Endothelial cell of umbilical vein (primary cell): ENCODE results near the gene ACTL8. TPM values are rescaled to one million over a fixed set of nuclear protein-coding genes. Genes with fewer than 3 reads are reported as not detected.

Experiments used
- BruUV-seq: library from RNA; stranded (reverse); fragments of 400-500 nt; replicated peaks from 2 replicates; lab custom pipeline; 2021; lab: Mats Ljungman, UMichigan
- CTCF ChIA-PET: fragments of 300-600, 350-600 bp; sonication (Branson Sonifier 250); formaldehyde crosslinking; loops from one replicate; lab custom pipeline; 2021; ENCODE audit warnings: antibody characterized with exemption, inconsistent platforms; lab: Charles Lee
- POLR2A ChIA-PET: fragments of 300-600, 350-600 bp; sonication (Branson Sonifier 250); formaldehyde crosslinking; loops from one replicate; lab custom pipeline; 2021; ENCODE audit warnings: antibody characterized with exemption, inconsistent platforms; lab: Charles Lee
- DNase-seq: peaks from one replicate; pipeline ENCODE4 v3.0.0-alpha.2; 2011; ENCODE audit warnings: low read depth, low spot score
- FAIRE-seq: peaks from 2 replicates; lab custom pipeline; 2011; peaks lifted over from hg19 to GRCh38; lab: Jason Lieb, UNC
- H2AFZ ChIP-seq: 2 replicates; pipeline ENCODE4 v1.6.0; 2012; ENCODE audit warnings: low read depth, low read length, control low read depth, inconsistent platforms
- H3K27ac ChIP-seq: 2 replicates; pipeline ENCODE4 v1.5.1; 2011; ENCODE audit warnings: low read depth, mild to moderate bottlenecking, control low read depth, low read length, moderate library complexity; ENCODE audit not compliant: insufficient read depth
- H3K27me3 ChIP-seq, 2 experiments: 2 replicates each; pipeline versions ENCODE4 v1.6.0 to v1.6.1; 2011; ENCODE audit warnings: low read length in 2 of 2, mixed read lengths in 1 of 2; ENCODE audit not compliant: control insufficient read depth in 2 of 2, insufficient read depth in 2 of 2
- H3K36me3 ChIP-seq, 2 experiments: 2 replicates in 1 of 2; 3 replicates in 1 of 2; pipeline ENCODE4 v1.5.1; 2011; ENCODE audit warnings: low read length in 2 of 2, mild to moderate bottlenecking in 1 of 2, moderate library complexity in 1 of 2; ENCODE audit not compliant: control insufficient read depth in 2 of 2, insufficient read depth in 2 of 2; ENCODE audit errors: extremely low read depth in 1 of 2
- H3K4me1 ChIP-seq: 3 replicates; pipeline ENCODE4 v1.5.1; 2011; ENCODE audit warnings: mild to moderate bottlenecking, low read length; ENCODE audit not compliant: control insufficient read depth, insufficient read depth; ENCODE audit errors: extremely low read depth
- H3K4me2 ChIP-seq: 2 replicates; pipeline ENCODE4 v1.6.1; 2011; ENCODE audit warnings: low read length, control low read depth, mixed read lengths; ENCODE audit not compliant: insufficient read depth
- H3K4me3 ChIP-seq, 3 experiments: fragments of 200-600 bp in 1 of 3; sonication (generic), shearing (Covaris generic) in 1 of 3; replicated peaks in 1 of 3; 2 replicates each; pipeline ENCODE4 v1.5.1; 2011 to 2016; ENCODE audit warnings: control low read depth in 3 of 3, low read length in 3 of 3, mild to moderate bottlenecking in 2 of 3, inconsistent platforms in 1 of 3, low read depth in 1 of 3, moderate library complexity in 1 of 3; ENCODE audit not compliant: insufficient read depth in 1 of 3
- H3K79me2 ChIP-seq: 2 replicates; pipeline ENCODE4 v1.6.0; 2012; ENCODE audit warnings: low read length, inconsistent platforms; ENCODE audit not compliant: control insufficient read depth, insufficient read depth
- H3K9ac ChIP-seq: replicated peaks from 2 replicates; pipeline ENCODE3; 2011; ENCODE audit warnings: low read length, control low read depth; ENCODE audit not compliant: insufficient read depth; ENCODE audit errors: extremely low read depth
- H3K9me1 ChIP-seq: replicated peaks from 3 replicates; pipeline ENCODE4 v1.6.0; 2011; ENCODE audit warnings: mild to moderate bottlenecking, low read length; ENCODE audit not compliant: control insufficient read depth, insufficient read depth; ENCODE audit errors: extremely low read depth
- H3K9me3 ChIP-seq: replicated peaks from 2 replicates; pipeline ENCODE4 v1.5.1; 2012; ENCODE audit warnings: low read length, inconsistent platforms; ENCODE audit not compliant: control insufficient read depth, insufficient read depth
- H4K20me1 ChIP-seq: replicated peaks from 2 replicates; pipeline ENCODE3; 2011; ENCODE audit warnings: mild to moderate bottlenecking, low read length; ENCODE audit not compliant: control insufficient read depth, insufficient read depth; ENCODE audit errors: extremely low read depth
- EZH2 ChIP-seq: IDR thresholded peaks from 2 replicates; pipeline ENCODE4 v1.6.1; 2012; ENCODE audit warnings: borderline replicate concordance, low read depth, mild to moderate bottlenecking, moderate library complexity, low read length, inconsistent platforms; ENCODE audit not compliant: severe bottlenecking
- FOS ChIP-seq: IDR thresholded peaks from 2 replicates; pipeline ENCODE4 v1.6.1; 2011; ENCODE audit warnings: mild to moderate bottlenecking, low read length, moderate library complexity, borderline replicate concordance; ENCODE audit not compliant: insufficient read depth
- GATA2 ChIP-seq: IDR thresholded peaks from 2 replicates; pipeline ENCODE4 v1.7.0; 2011; ENCODE audit warnings: low read depth, mild to moderate bottlenecking, moderate library complexity, mixed read lengths, low read length; ENCODE audit not compliant: insufficient read length, insufficient read depth
- JUN ChIP-seq: IDR thresholded peaks from 2 replicates; pipeline ENCODE4 v1.6.1; 2011; ENCODE audit warnings: borderline replicate concordance, low read depth; ENCODE audit not compliant: insufficient read length, insufficient read depth
- MYC ChIP-seq: IDR thresholded peaks from one replicate; pipeline ENCODE4 v1.6.1; 2011; ENCODE audit warnings: mild to moderate bottlenecking, low read depth, low read length
- POLR2A ChIP-seq: IDR thresholded peaks from 2 replicates; pipeline ENCODE4 v1.6.1; 2012; ENCODE audit warnings: low read depth, mild to moderate bottlenecking, control low read depth, low read length
- POLR2AphosphoS5 ChIP-seq: IDR thresholded peaks from 2 replicates; pipeline ENCODE4 v1.6.1; 2012; ENCODE audit warnings: low read depth, mild to moderate bottlenecking, control low read depth, low read length, moderate library complexity; ENCODE audit not compliant: insufficient read depth
- dilution Hi-C: fragments of 300-500 bp; cut with MboI; formaldehyde crosslinking; loops from one replicate; pipeline ENCODE4 v1.15.0; 2019; ENCODE audit warnings: low sequenced_read_pairs; ENCODE audit not compliant: extremely low pct_ligation_motif_present
- intact Hi-C: fragments of 100-400 bp; cut with micrococcal nuclease; formaldehyde crosslinking; loops from one replicate; pipeline ENCODE4 v1.10.0; 2022
- polyA plus RNA-seq, 4 experiments: library from polyadenylated mRNA; depleted of rRNA in 3 of 4; stranded (reverse) in 3 of 4; unstranded in 1 of 4; fragments of >200 nt; gene quantifications; 2 replicates each; pipeline versions ENCODE4 v1.2.1 to v1.2.3, GENCODE V29; 2011 to 2012; ENCODE audit warnings: missing spikeins in 1 of 4
- total RNA-seq: library from RNA; stranded (reverse); gene quantifications from 2 replicates; pipeline ENCODE4 v1.2.3, GENCODE V29; 2021
- TF ChIP-seq, protein P1 (sequence below), 2 donors: IDR thresholded peaks; 1 replicate in 1 of 2; 2 replicates in 1 of 2; pipeline ENCODE4 v1.5.1; 2011; ENCODE audit warnings: low read length in 2 of 2, mild to moderate bottlenecking in 2 of 2, moderate library complexity in 2 of 2, control low read depth in 1 of 2, inconsistent platforms in 1 of 2, low read depth in 1 of 2; ENCODE audit not compliant: insufficient read depth in 1 of 2; ENCODE audit errors: extremely low read depth in 1 of 2
- TF ChIP-seq, protein P2 (sequence below): IDR thresholded peaks from 2 replicates; pipeline ENCODE4 v1.6.1; 2011; ENCODE audit not compliant: insufficient read depth, insufficient read length

The ACTL8 gene
- total and polyA plus RNA-seq, 2 donors (not counting 3 experiments of a cell fraction or from before 2014, with no cell fraction given) = not detected

GRCh38 chr1:17865912-17866739 lies 111.0 kb downstream of the ACTL8 start:
- H3K4me1 ChIP-seq = no peaks in the 10 kb centered on the region
- no peak overlapping the region for H3K9ac ChIP-seq
- dilution Hi-C loops (no loop called here), intact Hi-C loops (no loop called here)
- H3K9me3 ChIP-seq = peaks cover 2% of the 10 kb centered on the region
- TF ChIP-seq, protein P1, sequence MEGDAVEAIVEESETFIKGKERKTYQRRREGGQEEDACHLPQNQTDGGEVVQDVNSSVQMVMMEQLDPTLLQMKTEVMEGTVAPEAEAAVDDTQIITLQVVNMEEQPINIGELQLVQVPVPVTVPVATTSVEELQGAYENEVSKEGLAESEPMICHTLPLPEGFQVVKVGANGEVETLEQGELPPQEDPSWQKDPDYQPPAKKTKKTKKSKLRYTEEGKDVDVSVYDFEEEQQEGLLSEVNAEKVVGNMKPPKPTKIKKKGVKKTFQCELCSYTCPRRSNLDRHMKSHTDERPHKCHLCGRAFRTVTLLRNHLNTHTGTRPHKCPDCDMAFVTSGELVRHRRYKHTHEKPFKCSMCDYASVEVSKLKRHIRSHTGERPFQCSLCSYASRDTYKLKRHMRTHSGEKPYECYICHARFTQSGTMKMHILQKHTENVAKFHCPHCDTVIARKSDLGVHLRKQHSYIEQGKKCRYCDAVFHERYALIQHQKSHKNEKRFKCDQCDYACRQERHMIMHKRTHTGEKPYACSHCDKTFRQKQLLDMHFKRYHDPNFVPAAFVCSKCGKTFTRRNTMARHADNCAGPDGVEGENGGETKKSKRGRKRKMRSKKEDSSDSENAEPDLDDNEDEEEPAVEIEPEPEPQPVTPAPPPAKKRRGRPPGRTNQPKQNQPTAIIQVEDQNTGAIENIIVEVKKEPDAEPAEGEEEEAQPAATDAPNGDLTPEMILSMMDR (IDR thresholded peaks at IDR 0.05; ENCODE audit: extremely low read depth in 1 of 2, insufficient read depth in 1 of 2, low read depth in 1 of 2, low read length in 2 of 2) = no peak
- TF ChIP-seq EZH2 (no peak), JUN (no peak), MYC (no peak), POLR2A (no peak), POLR2AphosphoS5 (no peak), GATA2 (no peak), FOS (no peak)
- TF ChIP-seq, protein P2, sequence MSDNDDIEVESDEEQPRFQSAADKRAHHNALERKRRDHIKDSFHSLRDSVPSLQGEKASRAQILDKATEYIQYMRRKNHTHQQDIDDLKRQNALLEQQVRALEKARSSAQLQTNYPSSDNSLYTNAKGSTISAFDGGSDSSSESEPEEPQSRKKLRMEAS = no peak
- H3K4me3 ChIP-seq = no peak overlapping the region
- DNase-seq (no peak), FAIRE-seq (no peak)
- no peak overlapping the region for H3K27ac ChIP-seq
- H3K9me1 ChIP-seq = no peaks in the 10 kb centered on the region
- BruUV-seq = no TSS peak
- POLR2A ChIA-PET = no interaction called here
- no peak overlapping the region for H3K4me2 ChIP-seq
- H3K27me3 ChIP-seq = no peaks in the 10 kb centered on the region
- CTCF ChIA-PET = no interaction called here
- H4K20me1 ChIP-seq = no peaks in the 10 kb centered on the region
- no peaks in the 10 kb centered on the region for H3K36me3 ChIP-seq
- H3K79me2 ChIP-seq = no peaks in the 10 kb centered on the region
- no peak overlapping the region for H2AFZ ChIP-seq
